NT2/D1 (cell line): Measurements from ENCODE around the gene CST3.
"Not testable (repeated sequence)": the region's sequence is repeated elsewhere in the genome, so short reads cannot be mapped to it uniquely, and the experiment has no call there.

Experiments used
- SUZ12 ChIP-seq: IDR thresholded peaks from 2 replicates; pipeline ENCODE4 v1.6.1; 2011; ENCODE audit not compliant: insufficient read length, insufficient read depth; ENCODE audit errors: extremely low read depth
- YY1 ChIP-seq: IDR thresholded peaks from 2 replicates; pipeline ENCODE4 v1.6.1; 2011; ENCODE audit not compliant: insufficient read length, insufficient read depth
- ZNF274 ChIP-seq: IDR thresholded peaks from 2 replicates; pipeline ENCODE4 v1.6.1; 2011; ENCODE audit warnings: mild to moderate bottlenecking, low read depth, low read length

DNA sequence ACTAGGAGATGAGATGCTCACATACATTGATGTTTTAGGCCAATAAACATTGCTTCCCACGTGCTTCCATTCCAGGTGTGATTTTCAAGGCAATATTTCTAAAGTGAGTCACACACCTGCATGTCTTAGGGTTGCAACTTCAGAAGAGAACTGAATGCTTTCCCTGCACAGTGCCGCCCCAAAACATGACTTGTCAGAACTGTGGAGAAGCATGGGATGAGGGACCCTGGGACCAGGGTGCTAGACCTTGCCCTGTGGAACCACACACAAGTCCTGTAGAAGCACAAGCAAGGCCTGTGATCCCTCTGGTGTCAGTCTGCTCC is 2.0 kb downstream of the CST3 start:
- TF ChIP-seq YY1, ZNF274, SUZ12: not testable (repeated sequence)
